Astrocyte of the hippocampus (primary cell): ENCODE data around the gene SLC2A5.
"Not testable (repeated sequence)": the region's sequence is repeated elsewhere in the genome, so short reads cannot be mapped to it uniquely, and the experiment has no call there.

Experiments
- DNase-seq: peaks from one replicate; pipeline ENCODE4 v3.0.0; 2011; ENCODE audit warnings: low read depth, low spot score

The SLC2A5 gene

DNA sequence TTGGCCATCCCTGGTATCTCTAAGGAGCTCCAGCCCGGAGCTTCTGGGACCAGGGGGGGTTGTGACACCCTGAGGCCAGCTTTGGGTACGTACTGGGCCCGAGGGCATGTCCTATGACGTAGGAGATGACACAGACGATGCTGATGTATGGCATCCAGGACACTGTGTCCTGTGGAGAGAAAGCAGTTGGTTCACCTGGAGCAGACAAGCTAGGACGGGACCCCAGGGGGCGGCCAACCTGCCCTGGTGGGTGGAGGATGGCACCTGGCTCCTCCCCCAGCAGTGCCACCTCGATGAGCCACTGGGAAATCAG lies 31.1 kb downstream of the SLC2A5 start:
- no peak for DNase-seq

DNA sequence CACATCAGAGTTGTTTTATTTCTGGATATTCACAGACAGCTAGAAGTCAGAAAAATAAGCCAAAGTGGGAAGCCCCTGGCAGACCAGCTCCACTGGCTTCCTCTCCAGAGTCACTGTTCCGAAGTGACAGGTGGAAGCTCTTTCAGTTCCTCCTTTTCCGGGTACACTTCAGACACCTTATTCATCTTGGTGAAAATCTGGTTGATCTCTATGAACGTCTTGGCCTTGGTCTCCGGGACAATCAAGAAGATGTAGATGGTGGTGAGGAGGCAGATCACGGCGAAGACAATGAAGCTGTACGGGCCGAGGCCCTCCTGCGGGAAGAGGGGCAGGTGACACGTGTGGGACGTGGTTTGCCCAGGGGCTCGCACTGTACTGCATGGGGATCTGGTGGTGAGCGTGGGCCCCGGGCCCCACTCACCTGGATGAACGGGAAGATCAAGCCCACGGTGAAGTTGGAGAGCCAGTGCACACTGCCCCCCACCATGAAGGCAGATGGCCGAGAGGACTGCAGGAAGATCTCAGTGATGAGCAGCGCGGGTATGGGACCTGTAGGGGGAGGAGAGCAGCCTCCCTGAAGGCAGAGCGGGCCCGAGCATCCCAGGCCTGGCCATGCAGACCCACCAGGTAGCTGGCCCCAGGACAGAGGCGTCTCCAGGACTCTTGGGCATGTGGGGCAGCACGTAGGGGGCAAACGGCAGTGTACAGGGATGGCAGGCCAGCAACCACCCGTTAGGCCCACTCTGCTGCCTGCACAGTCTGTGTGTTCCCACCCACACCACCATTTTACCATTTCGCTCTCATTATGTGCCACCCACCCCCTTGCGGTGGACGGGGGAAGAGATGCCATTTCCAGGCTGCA lies 31.7 kb downstream of the SLC2A5 start:
- no peak for DNase-seq

DNA sequence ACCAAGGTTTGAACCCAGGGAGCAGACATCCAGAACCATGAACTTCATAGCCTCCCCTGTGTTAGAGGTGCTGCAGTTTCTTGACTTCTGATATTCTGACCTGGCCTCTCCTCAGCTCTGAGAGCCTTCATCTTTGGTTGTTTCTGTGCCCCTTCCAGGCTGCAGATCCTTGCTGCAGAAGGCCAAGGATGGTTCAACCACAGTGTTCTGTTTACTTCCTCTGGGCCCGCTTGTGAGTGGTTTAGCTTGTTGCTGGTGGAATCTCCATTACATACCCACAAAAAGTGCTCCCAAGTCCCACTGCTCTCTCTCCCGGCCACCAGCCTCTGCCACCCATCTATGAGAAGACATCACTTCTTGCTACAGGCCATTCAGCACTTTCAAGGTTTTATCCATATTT lies 34.2 kb downstream of the SLC2A5 start:
- DNase-seq: no peak

DNA sequence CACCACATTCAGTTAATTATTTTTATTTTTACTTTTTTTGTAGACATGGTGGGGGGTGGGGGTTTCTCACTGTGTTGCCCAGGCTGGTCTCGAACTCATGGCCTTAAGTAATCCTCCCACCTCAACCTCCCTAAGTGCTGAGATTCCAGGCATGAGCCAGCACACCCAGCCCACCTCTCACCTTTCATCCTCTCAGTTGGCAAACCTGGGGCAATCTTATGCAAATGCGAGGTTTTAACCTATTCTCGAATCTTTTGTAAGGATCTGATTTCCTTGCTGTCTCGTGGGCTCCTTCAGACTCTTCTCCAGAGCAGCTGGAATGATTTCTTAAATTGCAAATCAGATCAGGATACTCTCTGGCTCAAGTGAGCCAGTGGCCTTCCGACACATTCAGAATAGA lies 36.1 kb downstream of the SLC2A5 start:
- no peak for DNase-seq

DNA sequence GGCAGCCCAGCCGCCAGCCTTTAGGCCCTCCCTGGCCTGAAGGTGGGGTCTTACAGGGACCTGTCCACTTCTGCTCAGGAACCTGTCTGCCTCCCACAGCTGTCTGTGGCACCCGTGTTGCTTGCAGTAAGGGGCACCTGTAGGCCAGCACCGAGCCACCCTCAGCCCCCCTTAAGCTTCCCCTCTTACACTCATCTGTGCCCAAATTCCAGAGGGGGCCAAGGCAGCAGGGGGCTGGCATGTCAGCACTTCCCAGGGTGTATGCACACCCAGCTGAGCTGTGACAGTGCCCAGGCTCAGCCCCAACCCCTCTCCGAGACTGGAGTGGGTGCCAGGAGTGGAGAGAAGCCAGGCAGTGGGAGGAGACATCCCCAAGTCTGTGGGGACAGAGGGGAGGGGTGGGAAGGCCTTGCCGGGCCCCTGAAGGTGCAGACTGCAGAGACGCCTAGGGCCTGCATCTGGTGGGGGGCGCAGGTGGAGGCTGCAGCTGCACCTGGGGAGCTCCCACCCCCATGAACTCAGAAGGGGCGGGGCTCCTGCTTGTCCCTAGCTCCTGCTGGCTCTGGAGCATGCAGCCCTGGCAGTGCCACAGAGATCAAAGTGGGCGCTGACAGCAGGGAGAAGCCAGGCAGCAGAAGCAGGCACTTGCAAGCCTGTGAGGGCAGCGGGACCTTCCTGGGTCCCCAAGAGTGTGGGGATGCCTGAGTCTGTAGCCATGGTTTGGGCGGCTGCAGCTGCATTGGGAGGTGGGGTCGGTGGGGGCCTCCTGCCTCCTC lies 37.8 kb downstream of the SLC2A5 start:
- DNase-seq: no peak

DNA sequence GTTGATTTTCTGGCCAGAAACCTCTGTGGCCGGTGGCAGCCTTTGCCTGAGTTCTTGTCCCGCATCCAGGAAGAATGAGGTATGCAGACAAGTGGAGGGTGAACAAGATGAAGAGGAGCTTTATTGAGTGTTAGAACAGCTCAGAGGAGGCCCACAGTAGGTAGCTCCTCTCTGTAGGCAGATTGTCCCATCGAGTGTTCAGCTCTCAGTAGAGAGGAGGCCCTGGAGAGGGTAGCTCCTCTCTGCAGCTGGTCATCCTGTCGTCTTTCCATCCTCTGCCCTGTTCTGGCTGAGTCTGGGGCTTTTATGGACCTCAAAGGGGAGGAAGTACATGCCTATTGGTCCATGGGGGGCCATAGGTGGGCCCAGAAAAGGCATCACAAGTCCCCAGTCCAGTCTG lies 38.4 kb downstream of the SLC2A5 start:
- not testable (repeated sequence) for DNase-seq

DNA sequence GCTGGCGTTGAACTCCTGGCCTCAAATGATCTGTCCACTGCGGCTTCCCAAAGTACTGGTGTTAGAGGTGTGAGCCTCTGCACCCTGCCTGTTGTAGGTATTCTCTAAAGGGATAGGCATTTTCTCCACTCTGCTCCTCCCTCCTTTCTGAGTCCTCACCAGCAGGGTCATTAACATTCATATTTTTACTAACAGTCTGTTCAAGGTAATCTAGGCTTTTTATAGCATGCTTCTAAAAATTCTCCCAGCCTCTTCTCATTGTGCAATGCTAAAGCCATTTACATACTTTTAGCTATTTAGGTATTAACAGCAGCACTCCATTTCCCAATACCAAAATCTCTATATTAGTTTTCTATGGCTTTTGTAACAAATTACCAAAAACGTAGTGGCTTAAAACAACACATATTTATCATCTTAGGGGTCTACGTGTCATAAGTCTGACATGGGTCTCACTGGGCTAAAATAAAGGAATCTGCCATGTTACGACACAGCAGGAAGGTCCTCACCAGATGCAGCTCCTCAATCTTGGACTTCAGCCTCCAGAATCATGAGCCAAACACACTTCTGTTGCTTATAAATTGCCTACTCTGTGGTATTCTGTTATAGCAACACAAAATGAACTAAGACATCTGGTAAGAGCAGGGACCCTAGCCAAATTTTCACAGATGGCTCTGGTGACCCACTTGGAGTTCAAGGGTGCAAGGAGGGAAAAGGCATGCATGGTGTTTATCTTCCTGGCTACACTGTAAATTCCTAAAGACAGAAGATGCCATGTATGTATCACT lies 40.3 kb downstream of the SLC2A5 start:
- no peak for DNase-seq

DNA sequence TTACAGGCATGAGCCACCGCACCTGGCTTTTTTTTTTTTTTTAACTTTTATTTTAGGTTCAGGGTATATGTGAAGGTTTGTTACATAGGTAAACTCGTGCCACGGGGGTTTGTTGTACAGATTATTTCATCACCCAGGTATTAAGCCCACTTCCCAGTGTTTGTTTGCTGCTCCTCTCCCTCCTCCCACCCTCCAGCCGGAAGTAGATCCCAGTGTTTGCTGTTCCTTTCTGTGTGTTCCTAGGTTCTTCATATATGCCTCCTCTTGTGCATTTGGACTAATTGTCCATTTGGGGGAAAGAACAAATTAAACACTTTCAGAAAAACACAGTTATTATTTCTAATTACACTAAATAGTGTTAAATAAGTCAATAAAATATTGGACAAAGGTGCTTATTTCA lies 42.1 kb downstream of the SLC2A5 start:
- no peak for DNase-seq

DNA sequence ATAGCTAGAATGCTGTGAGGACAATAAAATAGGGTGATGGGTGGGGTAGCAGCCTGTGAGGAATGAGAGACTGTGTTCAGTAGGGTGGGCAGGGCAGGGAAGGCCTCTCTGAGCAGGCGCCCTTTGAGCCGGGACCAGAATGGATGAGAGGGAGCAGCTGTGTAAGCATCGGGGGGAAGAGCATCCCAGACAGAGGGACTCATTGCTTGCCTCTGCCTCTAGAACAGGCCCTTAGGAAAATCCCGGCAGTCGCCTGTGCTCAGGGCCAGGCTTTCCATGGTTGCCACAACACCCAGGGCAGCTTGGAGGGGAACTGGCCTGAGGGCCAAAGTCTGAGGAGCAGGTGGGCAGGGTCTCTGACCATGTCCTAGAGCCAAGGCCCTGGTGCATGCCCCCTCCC lies 44.0 kb downstream of the SLC2A5 start:
- DNase-seq: no peak

DNA sequence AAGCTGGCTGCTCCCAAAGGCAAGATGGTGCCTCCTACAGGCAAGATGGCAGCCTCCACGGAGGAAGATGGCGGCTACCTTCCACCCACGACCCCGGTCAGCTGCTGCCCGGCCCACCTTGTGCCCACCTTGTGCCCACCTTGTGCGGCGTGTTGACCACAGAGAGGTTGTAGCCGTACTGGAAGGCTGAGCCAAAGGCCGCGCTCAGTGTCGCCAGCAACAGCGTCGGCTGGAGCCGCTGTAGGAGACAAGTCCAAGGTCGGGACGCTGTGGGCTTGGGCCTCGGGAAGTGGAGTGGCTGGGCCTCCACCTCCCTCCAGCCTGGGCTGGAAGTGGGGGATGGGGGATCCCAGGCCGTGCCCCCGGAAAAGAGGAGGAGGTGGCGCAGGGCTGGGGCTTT lies 44.6 kb downstream of the SLC2A5 start:
- DNase-seq: no peak

DNA sequence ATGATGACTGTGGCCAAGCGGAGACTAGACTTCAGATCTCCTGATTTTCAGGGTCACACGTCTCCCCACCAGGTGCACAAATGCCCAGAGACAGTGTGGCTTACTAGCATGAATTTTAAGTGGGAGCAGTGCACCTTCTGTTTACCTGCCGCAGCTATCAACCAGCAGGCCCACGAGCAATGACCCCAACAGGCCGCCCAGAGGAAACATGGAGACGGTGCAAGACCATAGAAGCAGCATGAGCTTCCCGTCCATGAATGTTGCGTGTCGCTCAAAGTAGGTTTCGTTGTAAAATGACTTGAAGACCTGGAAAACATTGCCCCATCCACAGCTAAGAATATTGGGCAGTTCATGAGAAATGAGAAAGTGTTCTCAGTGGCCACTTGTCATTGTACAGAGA lies 46.7 kb downstream of the SLC2A5 start:
- DNase-seq: no peak

DNA sequence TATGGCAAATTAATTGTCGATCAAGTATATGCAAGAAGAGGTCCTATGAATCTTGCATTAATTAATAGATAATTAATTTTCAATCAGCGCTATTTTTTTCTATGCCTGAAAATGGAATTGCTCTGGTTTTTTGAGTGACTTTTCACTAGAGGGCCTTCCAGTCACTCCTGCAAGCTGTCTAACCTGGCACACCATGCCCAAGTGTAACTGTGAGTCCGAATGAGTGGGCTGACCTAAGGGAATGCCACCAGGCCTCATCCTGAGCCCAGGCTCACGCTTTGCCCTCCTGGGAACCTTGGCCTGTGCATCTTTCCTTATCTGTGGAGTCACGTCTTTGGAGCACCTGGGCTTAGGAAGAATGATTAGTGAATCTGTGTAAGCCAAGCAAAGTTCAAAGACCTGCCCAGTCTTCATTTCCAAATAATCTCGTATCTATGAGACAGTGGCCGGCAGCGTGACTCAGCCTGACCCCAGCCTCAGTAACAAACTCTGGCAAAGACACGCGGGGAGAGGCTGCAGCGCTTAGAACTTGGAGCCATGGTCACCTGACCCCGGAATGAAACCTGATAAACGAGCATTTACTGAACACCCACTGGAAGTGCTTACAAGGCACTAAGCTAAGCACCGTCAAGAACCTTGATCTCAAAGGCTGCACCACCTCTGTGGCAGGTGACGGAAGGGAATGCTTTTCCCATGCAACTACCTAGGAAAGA lies 47.3 kb downstream of the SLC2A5 start:
- not testable (repeated sequence) for DNase-seq

DNA sequence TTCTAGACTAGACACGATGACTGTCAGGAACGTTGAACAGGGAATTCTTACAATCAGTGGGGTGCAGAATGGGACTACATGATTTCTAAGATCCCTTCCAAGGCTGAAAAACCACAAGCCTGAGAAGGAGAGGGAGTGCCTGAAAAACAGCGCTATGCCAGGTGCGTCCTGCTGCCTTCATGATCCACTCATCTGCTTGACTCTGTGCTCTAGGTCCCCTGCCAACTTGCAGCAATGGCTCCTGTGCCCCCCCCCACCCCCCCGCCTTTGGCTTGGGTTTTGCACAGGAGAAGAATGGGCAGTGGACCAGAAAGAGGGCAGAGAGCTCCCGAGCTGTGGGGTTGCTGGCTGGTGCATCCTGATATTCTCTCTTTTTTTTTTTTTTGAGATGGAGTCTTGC lies 49.1 kb downstream of the SLC2A5 start:
- DNase-seq: no peak

DNA sequence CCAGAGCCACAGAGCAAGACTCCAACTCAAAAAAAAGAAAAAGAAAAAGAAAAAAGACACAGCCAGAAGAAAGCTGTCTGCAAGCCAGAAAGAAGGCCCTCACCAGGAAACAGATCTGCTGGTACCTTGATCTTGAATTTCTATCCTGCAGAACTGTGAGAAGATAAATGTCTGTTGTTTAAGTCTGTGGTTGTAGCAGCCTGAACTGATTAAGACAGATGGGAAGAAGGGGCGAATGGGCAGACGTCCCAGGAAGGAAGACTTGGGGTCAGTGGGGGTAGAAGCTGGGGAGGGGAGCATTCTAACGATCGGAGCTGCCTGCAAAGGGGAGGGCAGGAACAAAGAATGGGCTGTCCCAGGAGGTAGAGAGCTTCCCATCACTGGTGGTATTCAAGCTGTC lies 49.5 kb downstream of the SLC2A5 start:
- DNase-seq: no peak

DNA sequence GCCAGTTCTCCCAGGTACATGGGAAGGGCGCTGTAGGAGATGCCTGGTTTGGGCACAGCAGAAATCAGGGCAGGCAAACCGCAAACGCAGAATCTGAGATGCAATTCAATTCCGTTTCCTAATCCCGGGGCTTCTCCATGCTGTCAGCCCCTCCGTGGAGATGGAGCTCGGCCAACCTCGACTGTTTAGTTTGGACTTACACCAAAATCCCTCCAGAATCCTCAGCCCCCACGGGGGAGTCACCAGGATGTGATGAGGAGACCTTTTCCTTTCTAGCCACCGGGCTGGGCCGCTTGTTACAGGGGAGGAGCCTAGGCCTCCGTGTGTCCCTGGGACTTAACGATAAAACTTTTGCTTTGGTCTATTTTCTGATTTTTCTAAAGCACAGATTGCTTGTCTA lies 51.1 kb downstream of the SLC2A5 start:
- peak; percentile 11 for DNase-seq

DNA sequence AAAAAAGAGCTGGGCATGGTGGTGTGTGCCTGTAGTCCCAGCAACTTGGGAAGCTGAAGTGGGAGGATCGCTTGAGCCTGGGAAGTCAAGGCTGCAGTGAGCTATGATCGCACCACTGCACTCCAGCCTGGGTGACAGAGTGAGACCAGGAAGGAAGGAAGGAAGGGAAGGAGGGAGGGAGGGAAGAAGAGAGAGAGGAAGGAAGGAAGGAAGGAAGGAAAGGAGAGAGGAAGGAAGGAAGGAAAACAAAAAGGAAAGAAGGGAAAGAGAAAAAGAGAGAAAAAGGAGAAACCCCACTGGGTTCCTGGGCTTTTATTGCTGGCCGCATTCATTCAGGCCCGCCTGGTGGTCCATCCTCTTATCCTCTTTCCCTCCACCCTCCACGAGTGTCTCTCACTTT lies 53.0 kb downstream of the SLC2A5 start:
- DNase-seq: no peak

DNA sequence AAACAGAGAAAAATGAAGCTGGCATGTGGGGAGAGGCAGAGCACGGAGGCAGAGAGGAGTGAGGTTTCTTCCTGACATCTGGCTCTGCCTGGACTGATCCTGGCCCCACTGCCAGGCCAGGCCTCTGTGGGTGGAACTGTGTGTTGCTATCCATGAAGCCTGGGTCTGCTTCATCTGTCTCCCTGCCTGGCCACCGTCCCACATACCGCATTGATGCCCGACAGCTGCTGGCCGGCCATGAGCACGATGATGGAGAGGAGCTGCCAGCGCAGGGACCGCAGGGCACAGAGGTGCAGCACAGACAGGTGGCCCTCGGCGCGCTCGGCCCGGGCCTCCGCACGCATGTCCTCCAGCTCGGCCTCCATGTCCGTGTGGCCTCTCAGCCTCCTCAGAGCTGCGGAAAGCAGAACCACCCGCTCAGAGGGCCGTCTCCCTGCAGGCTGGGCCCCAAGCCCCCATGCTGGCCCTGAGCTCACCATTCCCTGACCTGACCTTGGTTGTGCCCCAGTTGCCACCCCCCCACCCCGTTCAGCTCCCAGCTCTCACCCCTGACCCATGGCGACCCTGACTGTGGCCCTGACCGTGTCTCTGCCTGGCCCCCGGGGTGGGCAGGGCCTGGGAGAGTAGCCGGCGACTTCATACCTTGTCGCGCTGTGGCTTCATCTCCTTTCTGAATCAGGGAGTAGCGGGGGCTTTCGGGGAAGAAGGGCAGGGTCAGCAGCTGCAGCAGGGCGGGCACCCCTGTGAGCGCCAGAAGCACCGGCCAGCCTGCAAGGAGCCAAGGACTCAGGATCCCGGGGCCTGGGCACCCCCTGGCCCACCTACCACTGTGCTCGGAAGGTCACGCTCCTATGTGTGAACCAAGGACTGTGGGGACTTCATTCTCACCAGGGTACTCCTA lies 54.7 kb downstream of the SLC2A5 start:
- DNase-seq: no peak

DNA sequence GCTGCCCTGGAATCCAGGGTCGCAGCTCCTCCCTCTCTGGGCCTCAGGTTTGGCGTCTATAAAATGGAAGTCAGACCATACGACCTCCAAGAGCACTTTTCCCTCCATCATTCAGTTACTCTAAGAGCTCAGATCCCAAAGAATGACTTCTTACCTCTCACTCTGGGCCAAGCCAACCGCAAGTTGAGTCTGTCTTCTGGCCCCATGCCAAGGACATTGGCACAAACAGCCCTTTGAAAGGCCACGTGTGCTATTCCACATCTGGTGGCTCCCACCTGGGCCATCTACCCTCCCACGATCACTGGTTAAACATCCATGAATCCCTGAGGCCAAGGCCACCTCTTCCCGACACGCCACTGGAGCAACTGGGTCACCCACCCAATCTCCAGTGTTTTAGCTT lies 55.6 kb downstream of the SLC2A5 start:
- peak; percentile 11 for DNase-seq

DNA sequence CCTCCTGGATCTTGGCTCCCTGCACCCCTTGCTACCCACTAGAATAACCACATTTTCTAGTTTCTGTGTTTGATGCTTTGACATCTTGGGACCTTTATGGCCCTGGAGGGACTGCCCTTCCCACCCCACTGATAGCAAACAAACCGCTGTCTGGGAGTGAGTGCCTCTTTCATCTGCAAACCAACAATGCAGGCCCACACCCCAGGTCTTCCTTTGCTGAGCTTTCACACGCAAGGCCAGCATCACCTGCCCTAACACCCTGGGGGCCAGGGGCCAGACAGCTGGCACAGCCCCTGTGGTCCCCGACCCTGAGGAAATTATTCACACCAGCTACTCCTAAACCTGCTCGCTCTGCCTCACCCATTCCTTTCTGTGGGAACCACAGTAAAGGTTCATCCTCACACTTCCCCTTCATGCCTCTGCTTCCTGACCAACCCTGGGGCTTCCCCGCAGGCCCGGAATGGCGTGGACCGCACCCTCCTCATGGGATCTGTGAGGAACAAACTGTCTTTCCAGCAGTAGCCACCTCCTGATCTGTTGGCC lies 58.6 kb downstream of the SLC2A5 start:
- DNase-seq: no peak
